Vagina (tissue), 2 donors: Measurements from ENCODE around the gene KCTD10.

Experiments used
- CTCF ChIP-seq, 3 experiments: fragments of 450-650 bp in 2 of 3; fragments of 200-600 bp in 1 of 3; sonication (generic) in 1 of 3; IDR thresholded peaks; one replicate each; pipeline ENCODE4 v1.5.1; 2017 to 2019; ENCODE audit warnings: antibody characterized with exemption in 3 of 3, mild to moderate bottlenecking in 2 of 3, moderate library complexity in 2 of 3
- POLR2A ChIP-seq, 2 donors: fragments of 450-650 bp; IDR thresholded peaks; one replicate each; pipeline ENCODE4 v1.6.1; 2017; ENCODE audit warnings: antibody characterized with exemption in 2 of 2, mild to moderate bottlenecking in 2 of 2, moderate library complexity in 2 of 2
- POLR2AphosphoS5 ChIP-seq, 2 donors: sonication (generic); formaldehyde crosslinking; IDR thresholded peaks; one replicate each; pipeline ENCODE4 v1.9.0; 2017; ENCODE audit warnings: antibody characterized with exemption in 2 of 2, mild to moderate bottlenecking in 2 of 2, low read depth in 1 of 2; ENCODE audit not compliant: insufficient read depth in 1 of 2

- TF ChIP-seq CTCF (IDR thresholded peaks at IDR 0.05), result no peak
- no peak for TF ChIP-seq POLR2AphosphoS5 (IDR thresholded peaks at IDR 0.05; ENCODE audit: insufficient read depth in 1 of 2, low read depth in 1 of 2)
- no peak for TF ChIP-seq POLR2A (IDR thresholded peaks at IDR 0.05)
These were observed 32.8 kb downstream of the KCTD10 start for GRCh38 chr12:109444259-109444658.
